Measurements from ENCODE around the gene OSBPL5. TPM values are rescaled to one million over a fixed set of nuclear protein-coding genes. Genes with fewer than 3 reads are reported as not detected.

The OSBPL5 gene
- total and polyA plus RNA-seq, 10 donors = 5.1 to 91.2 (median 51.0) TPM

GRCh38 chr11:3148990-3149851 lies 15.9 kb downstream of the OSBPL5 start:
- intact Hi-C loops (cut with DNase I; ENCODE audit: low total_unique reads) = no loop called here
- no peak for TF ChIP-seq POLR2AphosphoS5 (IDR thresholded peaks at IDR 0.05)
- TF ChIP-seq CTCF (IDR thresholded peaks at IDR 0.05 in 8 of 11, conservative IDR thresholded peaks at IDR 0.05 in 3 of 11) = no peak
- no peak for TF ChIP-seq POLR2A (IDR thresholded peaks at IDR 0.05)
- no peak overlapping the region for H3K4me3 ChIP-seq
- H3K36me3 ChIP-seq = peaks cover 0 to 55% (median 0%) of the 10 kb centered on the region in 6 donors
- H3K9me3 ChIP-seq = no peaks in the 10 kb centered on the region
- no peak overlapping the region for H3K27ac ChIP-seq
- WGBS, 5 donors = 62 to 85% (median 72%) methylated on average over 13 to 24 of the region's 24 CpGs
- H3K27me3 ChIP-seq (replicated peaks in 1 of 7) = no peaks in the 10 kb centered on the region
- DNase-seq = no peak
- H3K4me1 ChIP-seq = peaks cover 3 to 94% (median 34%) of the 10 kb centered on the region in 6 donors

- DNase-seq = no peak
- H3K27ac ChIP-seq = no peak overlapping the region
- H3K27me3 ChIP-seq (replicated peaks in 1 of 7) = no peaks in the 10 kb centered on the region
- intact Hi-C loops (cut with DNase I; ENCODE audit: low total_unique reads) = no loop called here
- H3K36me3 ChIP-seq = peaks cover 0 to 63% (median 0%) of the 10 kb centered on the region in 6 donors
- 77 to 86% (median 79%) methylated on average over 19 of the region's 19 CpGs for WGBS, 5 donors
- H3K9me3 ChIP-seq = no peaks in the 10 kb centered on the region
- TF ChIP-seq CTCF (IDR thresholded peaks at IDR 0.05 in 8 of 11, conservative IDR thresholded peaks at IDR 0.05 in 3 of 11) = no peak
- TF ChIP-seq POLR2A (IDR thresholded peaks at IDR 0.05) = no peak
- TF ChIP-seq POLR2AphosphoS5 (IDR thresholded peaks at IDR 0.05) = no peak
- H3K4me3 ChIP-seq = no peak overlapping the region
- peaks cover 0 to 94% (median 33%) of the 10 kb centered on the region in 6 donors for H3K4me1 ChIP-seq
Observed at GRCh38 chr11:3148255-3148989, 16.7 kb downstream of the OSBPL5 start.

- intact Hi-C loops (cut with DNase I; ENCODE audit: low total_unique reads) = no loop called here
- 84 to 94% (median 91%) methylated on average over 19 to 21 of the region's 21 CpGs for WGBS, 5 donors
- peaks cover 0 to 91% (median 31%) of the 10 kb centered on the region in 6 donors for H3K4me1 ChIP-seq
- H3K27ac ChIP-seq = peak overlapping the region in 5 of 8 donors; percentile 1 to 58 (median 39)
- TF ChIP-seq POLR2A (IDR thresholded peaks at IDR 0.05) = no peak
- no peak for TF ChIP-seq POLR2AphosphoS5 (IDR thresholded peaks at IDR 0.05)
- TF ChIP-seq CTCF (IDR thresholded peaks at IDR 0.05 in 8 of 11, conservative IDR thresholded peaks at IDR 0.05 in 3 of 11) = no peak
- peaks cover 0 to 63% (median 0%) of the 10 kb centered on the region in 6 donors for H3K36me3 ChIP-seq
- no peak overlapping the region for H3K4me3 ChIP-seq
- DNase-seq = no peak
- H3K27me3 ChIP-seq (replicated peaks in 1 of 7) = no peaks in the 10 kb centered on the region
- no peaks in the 10 kb centered on the region for H3K9me3 ChIP-seq
Observed at GRCh38 chr11:3147626-3148025, 17.5 kb downstream of the OSBPL5 start.

- Histone ChIP-seq H3K36me3 (peaks cover 0 to 59% (median 0%) of the 10 kb centered on the region in 6 donors), H3K9me3 (no peaks in the 10 kb centered on the region), H3K4me1 (peaks cover 0 to 91% (median 31%) of the 10 kb centered on the region in 6 donors), H3K4me3 (no peak overlapping the region), H3K27ac (peak overlapping the region in 5 of 8 donors; percentile 1 to 58 (median 39)), H3K27me3 (replicated peaks in 1 of 7) (no peaks in the 10 kb centered on the region)
- intact Hi-C loops (cut with DNase I; ENCODE audit: low total_unique reads) = no loop called here
- TF ChIP-seq POLR2AphosphoS5 (IDR thresholded peaks at IDR 0.05) (peak; percentile 12 to 74 (median 53)), POLR2A (IDR thresholded peaks at IDR 0.05) (no peak)
- 70 to 94% (median 81%) methylated on average over 10 to 17 of the region's 17 CpGs for WGBS, 5 donors
- DNase-seq = no peak
Observed at GRCh38 chr11:3147257-3147619, 17.9 kb downstream of the OSBPL5 start.
